OCI-LY1 (cell line): ENCODE results near the gene CAPN15.

Experiments
- H2AFZ ChIP-seq: fragments of 200-600 bp; sonication (generic), shearing (Covaris generic); 2 replicates; pipeline ENCODE4 v1.6.0; 2014; ENCODE audit warnings: antibody characterized with exemption, mild to moderate bottlenecking, low read length
- H3F3A ChIP-seq: fragments of 200-600 bp; sonication (generic), shearing (Covaris generic); 2 replicates; pipeline ENCODE4 v1.6.0; 2014; ENCODE audit warnings: mild to moderate bottlenecking, antibody characterized with exemption, low read length, moderate library complexity; ENCODE audit not compliant: insufficient read depth
- H3K27ac ChIP-seq: fragments of 200-600 bp; sonication (generic); 2 replicates; pipeline ENCODE4 v1.5.1; 2014; ENCODE audit warnings: low read length, mixed run types, mild to moderate bottlenecking, low read depth; ENCODE audit not compliant: poor library complexity, severe bottlenecking
- H3K27me3 ChIP-seq: fragments of 200-600 bp; sonication (generic); 2 replicates; pipeline ENCODE4 v1.6.0; 2014; ENCODE audit warnings: antibody characterized with exemption, mild to moderate bottlenecking, low read length, moderate library complexity; ENCODE audit not compliant: insufficient read depth
- H3K36me3 ChIP-seq: fragments of 200-600 bp; sonication (generic); 2 replicates; pipeline ENCODE4 v1.6.1; 2014; ENCODE audit warnings: mild to moderate bottlenecking, antibody characterized with exemption, low read length, moderate library complexity, mixed read lengths; ENCODE audit not compliant: insufficient read depth
- H3K4me1 ChIP-seq: fragments of 200-600 bp; sonication (generic); 2 replicates; pipeline ENCODE4 v1.5.1; 2014; ENCODE audit warnings: mild to moderate bottlenecking, low read length, moderate library complexity; ENCODE audit not compliant: insufficient read depth, severe bottlenecking
- H3K4me2 ChIP-seq: fragments of 200-600 bp; sonication (generic), shearing (Covaris generic); 2 replicates; pipeline ENCODE4 v1.6.1; 2014; ENCODE audit warnings: low read length
- H3K4me3 ChIP-seq: fragments of 200-600 bp; sonication (generic); 2 replicates; pipeline ENCODE4 v1.5.1; 2014; ENCODE audit warnings: low read length, low read depth, mild to moderate bottlenecking, mixed read lengths; ENCODE audit not compliant: poor library complexity, severe bottlenecking
- H3K79me2 ChIP-seq: fragments of 200-600 bp; shearing (Covaris generic); 2 replicates; pipeline ENCODE4 v1.6.1; 2016; ENCODE audit warnings: mixed run types, low read length, mixed read lengths; ENCODE audit not compliant: insufficient read depth
- H3K9ac ChIP-seq: fragments of 200-600 bp; sonication (generic), shearing (Covaris generic); 2 replicates; pipeline ENCODE4 v1.6.1; 2014; ENCODE audit warnings: mild to moderate bottlenecking, low read length, mixed read lengths
- H3K9me2 ChIP-seq: fragments of 200-600 bp; sonication (generic), shearing (Covaris generic); 2 replicates; pipeline ENCODE4 v1.6.1; 2014; ENCODE audit warnings: low read depth, mild to moderate bottlenecking, low read length, mixed read lengths
- H3K9me3 ChIP-seq: fragments of 200-600 bp; shearing (Covaris generic); 2 replicates; pipeline ENCODE4 v1.6.1; 2014; ENCODE audit warnings: low read length, mixed read lengths
- H4K20me1 ChIP-seq: fragments of 200-600 bp; sonication (generic), shearing (Covaris generic); 2 replicates; pipeline ENCODE4 v1.6.0; 2016; ENCODE audit warnings: mild to moderate bottlenecking, low read length; ENCODE audit not compliant: insufficient read depth
- CTCF ChIP-seq: fragments of 200-600 bp; sonication (generic), shearing (Covaris generic); IDR thresholded peaks from 2 replicates; pipeline ENCODE4 v1.5.1; 2017; ENCODE audit warnings: mild to moderate bottlenecking, antibody characterized with exemption, low read length, moderate library complexity, mixed read lengths
- EZH2 ChIP-seq: fragments of 200-600 bp; sonication (generic), shearing (Covaris generic); IDR thresholded peaks from 2 replicates; pipeline ENCODE4 v1.8.0; 2017; ENCODE audit warnings: borderline replicate concordance, mixed run types, mild to moderate bottlenecking, antibody characterized with exemption, low read length, moderate library complexity, mixed read lengths

The CAPN15 gene

DNA sequence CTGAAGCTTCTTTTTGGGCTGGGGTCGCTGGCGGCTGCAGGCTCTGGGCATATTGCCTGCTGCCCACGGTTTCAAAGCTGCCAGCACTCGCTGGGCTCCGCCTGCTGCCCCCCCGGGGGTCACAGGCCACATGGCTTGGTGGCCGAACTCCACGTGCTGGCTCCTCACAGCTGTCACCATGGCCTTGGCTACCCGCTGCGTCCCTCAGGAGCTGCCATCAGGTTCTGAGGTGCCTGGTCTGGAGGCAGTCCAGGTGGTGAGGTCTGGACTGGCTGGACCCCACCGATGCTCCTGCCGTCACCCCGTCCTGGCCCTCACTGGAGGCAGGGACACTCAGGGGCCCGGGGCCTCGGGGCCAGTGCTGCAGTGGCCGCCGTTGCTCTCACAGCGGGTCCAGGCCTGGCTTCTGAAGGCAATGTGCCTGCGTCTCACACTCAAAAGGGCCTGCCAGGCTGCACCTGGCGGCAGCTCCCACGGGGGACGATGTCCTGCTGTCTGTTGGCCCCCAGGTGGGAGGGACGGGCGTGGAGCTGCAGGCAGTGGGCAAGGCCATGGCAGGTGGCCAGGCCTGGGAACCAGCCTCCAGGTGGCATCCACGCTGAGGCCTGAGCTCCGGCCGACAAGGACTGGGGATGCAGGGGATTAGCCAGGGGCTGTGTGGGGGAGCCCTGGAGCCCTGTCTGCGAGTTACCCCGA lies 13.3 kb downstream of the CAPN15 start:
- TF ChIP-seq EZH2 (no peak), CTCF (no peak)
- no peaks in the 10 kb centered on the region for H3K4me1 ChIP-seq
- no peak overlapping the region for H3K9ac ChIP-seq
- H2AFZ ChIP-seq = no peak overlapping the region
- H4K20me1 ChIP-seq = no peaks in the 10 kb centered on the region
- no peaks in the 10 kb centered on the region for H3F3A ChIP-seq
- H3K79me2 ChIP-seq = no peaks in the 10 kb centered on the region
- no peak overlapping the region for H3K4me2 ChIP-seq
- H3K27ac ChIP-seq = no peak overlapping the region
- H3K36me3 ChIP-seq = no peaks in the 10 kb centered on the region
- no peaks in the 10 kb centered on the region for H3K9me2 ChIP-seq
- no peaks in the 10 kb centered on the region for H3K9me3 ChIP-seq
- H3K4me3 ChIP-seq = no peak overlapping the region
- no peaks in the 10 kb centered on the region for H3K27me3 ChIP-seq

GRCh38 chr16:543301-544164 lies 16.0 kb downstream of the CAPN15 start:
- no peaks in the 10 kb centered on the region for H3K79me2 ChIP-seq
- H3K4me2 ChIP-seq = no peak overlapping the region
- no peak overlapping the region for H2AFZ ChIP-seq
- H4K20me1 ChIP-seq = no peaks in the 10 kb centered on the region
- H3K9ac ChIP-seq = no peak overlapping the region
- no peak overlapping the region for H3K4me3 ChIP-seq
- no peaks in the 10 kb centered on the region for H3K36me3 ChIP-seq
- TF ChIP-seq EZH2 (no peak), CTCF (no peak)
- H3K4me1 ChIP-seq = no peaks in the 10 kb centered on the region
- no peaks in the 10 kb centered on the region for H3K9me2 ChIP-seq
- H3K27ac ChIP-seq = no peak overlapping the region
- H3K27me3 ChIP-seq = no peaks in the 10 kb centered on the region
- H3F3A ChIP-seq = no peaks in the 10 kb centered on the region
- no peaks in the 10 kb centered on the region for H3K9me3 ChIP-seq

GRCh38 chr16:544517-544916 lies 17.0 kb downstream of the CAPN15 start:
- no peaks in the 10 kb centered on the region for H3K36me3 ChIP-seq
- no peaks in the 10 kb centered on the region for H3K27me3 ChIP-seq
- H3K4me1 ChIP-seq = no peaks in the 10 kb centered on the region
- H4K20me1 ChIP-seq = no peaks in the 10 kb centered on the region
- H2AFZ ChIP-seq = no peak overlapping the region
- H3K4me3 ChIP-seq = no peak overlapping the region
- H3K9me3 ChIP-seq = no peaks in the 10 kb centered on the region
- no peaks in the 10 kb centered on the region for H3K79me2 ChIP-seq
- H3K9me2 ChIP-seq = no peaks in the 10 kb centered on the region
- H3K4me2 ChIP-seq = no peak overlapping the region
- H3K9ac ChIP-seq = no peak overlapping the region
- no peaks in the 10 kb centered on the region for H3F3A ChIP-seq
- no peak overlapping the region for H3K27ac ChIP-seq
- TF ChIP-seq CTCF (no peak), EZH2 (no peak)
